Measurements from ENCODE around the gene AREL1.

DNA sequence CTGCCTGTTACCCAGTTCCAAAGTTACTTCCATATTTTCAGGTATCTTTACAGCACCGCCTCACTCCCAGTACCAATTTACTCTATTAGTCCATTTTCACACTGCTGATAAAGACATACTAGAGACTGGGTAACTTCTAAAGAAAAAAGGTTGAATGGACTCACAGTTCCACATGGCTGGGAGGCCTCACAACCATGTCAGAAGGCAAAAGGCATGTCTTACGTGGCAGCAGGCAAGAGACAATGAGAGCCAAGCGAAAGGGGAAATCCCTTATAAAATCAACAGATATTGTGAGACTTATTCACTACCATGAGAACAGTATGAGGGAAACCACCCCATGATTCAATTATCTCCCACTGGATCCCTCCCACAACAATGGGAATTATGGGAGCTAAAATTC is 9.8 kb downstream of the AREL1 start:
- TF ChIP-seq POLR2A (IDR thresholded peaks at IDR 0.05; ENCODE audit: low read depth, low read length) (no peak), PAX5 (IDR thresholded peaks at IDR 0.05; ENCODE audit: insufficient read depth, low read length, severe bottlenecking) (no peak), POLR2AphosphoS5 (IDR thresholded peaks at IDR 0.05; ENCODE audit: low read depth, low read length) (no peak), TAF1 (IDR thresholded peaks at IDR 0.05; ENCODE audit: low read depth, low read length) (no peak)
